DMS114 treated with DMSO at 0.1 percent for 48 hours (cell line): ENCODE data around the gene CNDP2.
A peak's percentile ranks its signal among the peaks of the same experiment; 100 is the strongest.

ENCODE experiments used
- DNase-seq: peaks from one replicate; lab custom pipeline; 2025; ENCODE audit not compliant: unreplicated experiment; lab: John Stamatoyannopoulos, UW

Gene CNDP2

DNA sequence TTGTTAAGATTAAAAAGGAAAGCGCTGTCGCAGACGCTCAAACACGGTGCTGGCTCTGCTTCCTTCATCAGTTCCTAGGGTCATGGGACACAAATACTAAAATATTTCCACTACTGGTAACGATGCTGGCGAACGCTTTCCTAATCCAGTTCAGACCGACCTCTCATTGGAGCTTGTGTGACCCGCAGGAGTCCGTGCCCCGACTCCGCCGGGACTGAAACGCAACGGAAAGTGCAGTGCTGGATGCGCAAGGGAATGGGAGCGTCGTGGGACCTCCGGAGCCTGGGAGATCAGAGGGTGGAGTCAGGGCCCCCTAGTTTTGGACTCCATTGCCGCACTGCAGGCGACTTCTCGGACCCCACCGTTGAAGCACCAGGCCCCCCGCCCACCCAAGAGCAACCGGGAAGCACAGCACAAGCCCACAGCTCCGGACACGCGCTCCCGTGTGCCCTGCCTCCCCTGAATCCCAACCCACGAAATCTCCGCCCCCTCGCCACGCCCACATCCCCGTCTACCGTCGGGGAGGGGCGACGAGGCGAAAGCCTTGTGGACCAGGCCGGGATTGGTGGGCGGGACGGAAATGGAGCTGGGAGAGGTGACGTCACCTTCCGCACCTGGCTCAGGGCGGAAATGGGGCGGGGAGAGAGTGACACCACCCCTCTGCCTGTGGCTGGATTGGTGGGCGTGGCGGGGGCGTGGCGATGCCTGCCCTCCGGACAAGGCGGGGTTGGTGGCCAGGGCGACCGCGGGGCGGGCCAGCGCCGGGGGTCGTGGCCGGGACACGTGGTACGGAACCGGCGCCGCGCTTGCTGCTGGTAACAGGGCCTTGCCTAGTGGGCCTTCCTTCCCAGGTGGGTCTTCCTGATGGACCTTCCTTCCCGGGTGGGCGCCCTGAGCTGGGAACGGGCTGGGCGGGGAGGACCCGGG lies at the start of gene CNDP2:
TSS of gene CNDP2 (plus strand) at position 783 of the 927 bp plus-strand sequence. CDS start 3,611 bp downstream, outside the sequence.
- DNase-seq = peak; percentile 87

GRCh38 chr18:74446631-74447403 lies 49.3 kb upstream of the CNDP2 start:
- DNase-seq = no peak

DNA sequence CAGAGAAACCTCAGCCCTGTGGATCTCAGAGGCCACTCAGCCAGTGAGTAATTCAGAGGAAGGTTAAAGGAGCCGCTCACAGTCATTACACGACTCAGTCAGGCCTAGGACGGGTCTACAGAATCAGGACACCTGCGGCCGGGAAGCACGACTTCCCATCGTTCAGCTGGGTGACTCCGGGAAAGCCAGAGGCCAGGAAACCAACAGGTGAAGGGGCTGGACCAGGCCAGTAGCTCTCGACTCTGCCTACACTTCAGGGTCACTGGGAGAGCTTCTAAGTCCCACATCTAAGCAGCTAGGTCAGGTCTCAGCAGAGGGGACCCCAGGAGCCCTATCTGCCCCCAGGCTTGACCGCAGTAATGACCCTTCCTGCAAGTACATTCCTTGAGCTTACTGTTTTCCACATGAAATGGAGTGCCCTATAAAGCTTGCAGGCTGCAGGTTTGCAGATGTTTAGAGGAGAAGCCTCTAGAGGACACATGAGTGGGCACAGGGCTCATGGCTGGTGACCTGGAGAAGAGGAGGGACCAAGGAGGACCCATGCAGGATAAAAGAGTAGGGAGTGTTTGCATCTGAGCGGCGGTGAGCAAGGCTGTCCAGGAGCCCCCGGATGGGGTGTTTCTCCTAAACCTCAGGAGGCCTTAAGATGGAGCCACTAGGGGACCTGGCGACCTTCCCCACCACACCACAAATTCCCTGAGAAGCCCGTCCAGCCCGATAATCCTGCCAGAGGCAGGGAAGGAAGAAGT lies 48.6 kb upstream of the CNDP2 start:
- DNase-seq = no peak

DNA sequence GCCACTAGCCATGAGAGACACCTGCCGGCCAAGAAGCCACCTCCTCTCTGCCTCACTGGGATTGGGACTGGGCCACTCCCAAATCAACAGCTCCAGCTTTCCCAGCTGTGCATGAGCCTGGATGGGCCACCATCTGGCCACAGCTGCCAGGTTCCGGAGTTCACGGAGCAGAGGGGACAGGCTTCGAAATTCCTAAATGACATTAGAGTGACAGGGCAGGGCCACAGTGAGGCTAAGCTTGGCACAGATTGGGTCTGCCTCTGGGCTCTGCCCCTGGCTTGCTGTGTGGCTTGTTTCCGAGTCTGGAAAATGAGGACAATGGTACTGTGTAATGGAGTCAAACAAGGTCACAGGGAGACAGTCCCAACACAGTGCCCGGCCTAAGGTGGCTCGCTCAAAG lies 45.5 kb upstream of the CNDP2 start:
- DNase-seq = no peak

GRCh38 chr18:74451148-74451547 lies 45.0 kb upstream of the CNDP2 start:
- DNase-seq = no peak

DNA sequence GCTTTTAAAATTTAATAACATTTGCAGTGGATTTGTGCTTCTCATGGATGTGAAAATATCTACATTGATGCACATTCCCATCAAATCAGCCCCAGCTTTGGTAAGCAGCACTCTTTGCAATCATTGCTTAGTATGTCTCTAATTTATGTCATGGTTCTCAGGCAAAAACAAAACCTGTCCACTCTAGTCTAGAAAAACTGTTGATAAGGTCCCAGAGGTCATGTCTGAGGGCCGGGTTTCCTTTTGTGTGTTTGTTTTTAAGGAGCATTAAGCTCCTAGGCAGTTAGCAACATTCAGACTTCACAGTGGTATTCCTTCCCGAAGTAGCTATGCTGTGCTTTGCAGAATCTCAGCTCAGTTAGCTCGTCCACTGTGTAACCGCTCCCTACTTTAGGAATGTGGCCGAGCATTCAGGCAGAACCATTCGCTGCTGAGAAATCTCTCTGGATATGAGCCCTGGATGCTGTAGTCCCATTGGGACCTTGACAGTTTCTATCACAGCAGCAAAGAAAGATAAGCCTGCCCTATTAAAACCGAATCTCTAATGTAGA lies 43.1 kb upstream of the CNDP2 start:
- DNase-seq = no peak

DNA sequence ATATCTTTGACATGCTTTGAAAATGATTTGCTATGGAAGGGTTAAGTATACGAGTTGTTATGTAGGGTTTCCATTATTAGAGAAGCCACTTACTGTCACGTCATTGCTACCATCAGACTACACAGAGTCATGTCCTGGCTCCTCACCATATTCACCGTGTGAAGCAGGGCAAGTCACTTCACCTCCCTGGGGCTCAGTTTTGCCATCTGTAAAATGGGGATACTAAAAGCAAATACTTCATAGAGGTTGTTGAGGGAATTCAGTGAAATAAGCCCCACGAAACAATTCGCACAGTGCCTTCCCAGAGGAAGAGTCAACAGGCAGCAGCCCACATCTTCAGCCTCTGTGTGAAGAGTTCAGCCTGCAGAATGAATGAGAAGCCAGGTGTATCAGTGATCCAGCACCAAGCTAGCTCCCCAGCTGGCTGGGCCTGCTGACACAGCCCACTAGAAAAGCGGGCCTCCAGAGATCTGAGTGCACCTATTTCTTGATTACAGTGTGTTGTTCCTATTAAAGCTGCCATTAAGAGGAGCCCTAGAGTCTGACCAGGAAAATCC lies 42.4 kb upstream of the CNDP2 start:
- no peak for DNase-seq

DNA sequence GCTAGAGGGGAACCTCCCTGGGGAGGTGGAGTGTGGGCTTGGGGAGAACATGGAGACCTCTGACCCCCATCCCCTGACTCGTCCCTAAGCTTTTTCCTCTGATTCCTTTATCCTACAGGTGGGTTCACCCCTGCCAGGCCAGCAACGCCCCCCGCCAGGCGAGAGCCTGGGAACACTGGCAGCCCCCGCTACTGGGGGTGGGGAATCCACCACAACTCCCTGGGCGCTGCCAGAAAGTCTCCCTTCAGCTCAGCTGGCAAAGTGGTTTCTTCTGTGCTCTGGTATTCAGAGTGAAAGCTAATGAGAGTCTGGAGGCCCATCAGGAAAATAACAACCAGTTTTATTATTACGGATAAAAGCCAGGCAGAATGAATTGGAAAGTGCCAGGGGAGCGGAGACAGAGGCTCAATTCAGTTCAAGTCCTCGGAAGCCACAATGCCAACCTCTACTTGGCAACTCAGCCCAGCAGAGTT lies 41.8 kb upstream of the CNDP2 start:
- DNase-seq = no peak

DNA sequence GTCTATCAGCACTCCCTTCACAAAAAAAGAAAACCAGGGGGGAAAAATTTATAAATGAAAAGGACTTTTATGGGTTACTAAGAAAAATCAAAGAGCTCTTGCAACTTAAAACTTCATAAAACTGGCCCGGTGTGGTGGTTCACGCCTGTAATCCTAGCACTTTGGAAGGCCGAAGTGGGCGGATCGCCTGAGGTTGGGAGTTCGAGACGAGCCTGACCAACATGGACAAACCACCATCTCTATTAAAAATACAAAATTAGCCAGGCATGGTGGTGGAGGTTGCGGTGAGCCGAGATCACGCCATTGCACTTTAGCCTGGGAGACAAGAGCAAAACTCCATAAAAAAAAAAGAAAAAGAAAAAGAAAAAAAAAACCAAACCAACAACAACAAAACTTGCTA lies 40.8 kb upstream of the CNDP2 start:
- no peak for DNase-seq

DNA sequence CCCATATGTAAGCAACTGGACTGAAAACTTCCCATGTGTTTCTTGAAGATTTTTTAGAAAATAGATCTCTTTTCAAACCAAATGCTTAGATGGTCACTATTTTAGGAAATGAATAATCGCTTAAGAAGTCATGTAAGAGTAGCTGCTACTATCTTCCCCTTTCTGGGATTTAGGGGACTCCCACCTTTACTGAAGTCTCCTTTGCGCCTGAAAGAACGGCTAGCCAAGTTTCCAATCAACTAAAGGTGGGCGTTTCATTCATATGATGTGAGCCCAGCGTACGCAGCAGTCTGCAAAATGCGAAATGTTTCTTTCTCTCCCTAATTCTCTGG lies 40.2 kb upstream of the CNDP2 start:
- no peak for DNase-seq

DNA sequence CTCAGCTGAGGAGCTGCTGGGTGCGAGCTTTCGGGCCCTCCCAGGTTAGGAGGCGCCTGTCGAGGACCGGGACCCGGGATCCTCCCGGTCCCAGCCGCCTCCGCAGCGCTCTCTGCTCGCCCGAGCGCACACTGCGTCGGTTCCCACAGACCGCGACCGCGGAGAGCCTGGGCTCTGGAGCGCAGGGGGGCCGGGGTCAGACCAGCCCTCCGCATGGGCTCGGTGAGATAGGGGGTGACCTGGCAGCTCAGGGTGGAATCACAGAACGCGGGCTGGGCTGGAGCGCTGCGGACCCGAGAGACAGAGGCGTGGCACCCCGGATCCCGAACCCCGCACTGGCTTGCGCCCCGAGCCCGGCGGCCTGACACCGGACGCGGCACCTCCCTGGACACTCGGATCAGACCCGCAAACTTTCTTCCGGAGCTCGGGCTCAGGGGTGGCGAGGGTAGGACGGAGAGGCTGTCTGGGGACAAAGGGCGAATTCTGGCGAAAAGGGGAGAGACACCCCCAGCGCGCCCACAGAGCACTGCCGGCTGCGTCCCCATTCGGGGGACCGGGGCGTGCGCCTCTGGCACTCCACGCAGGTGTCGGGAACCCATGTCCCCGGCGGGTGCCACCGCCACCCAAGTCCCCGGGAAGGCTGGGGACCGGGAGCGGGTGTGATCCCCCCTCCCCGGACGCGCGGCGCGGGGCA lies 39.7 kb upstream of the CNDP2 start:
- no peak for DNase-seq

DNA sequence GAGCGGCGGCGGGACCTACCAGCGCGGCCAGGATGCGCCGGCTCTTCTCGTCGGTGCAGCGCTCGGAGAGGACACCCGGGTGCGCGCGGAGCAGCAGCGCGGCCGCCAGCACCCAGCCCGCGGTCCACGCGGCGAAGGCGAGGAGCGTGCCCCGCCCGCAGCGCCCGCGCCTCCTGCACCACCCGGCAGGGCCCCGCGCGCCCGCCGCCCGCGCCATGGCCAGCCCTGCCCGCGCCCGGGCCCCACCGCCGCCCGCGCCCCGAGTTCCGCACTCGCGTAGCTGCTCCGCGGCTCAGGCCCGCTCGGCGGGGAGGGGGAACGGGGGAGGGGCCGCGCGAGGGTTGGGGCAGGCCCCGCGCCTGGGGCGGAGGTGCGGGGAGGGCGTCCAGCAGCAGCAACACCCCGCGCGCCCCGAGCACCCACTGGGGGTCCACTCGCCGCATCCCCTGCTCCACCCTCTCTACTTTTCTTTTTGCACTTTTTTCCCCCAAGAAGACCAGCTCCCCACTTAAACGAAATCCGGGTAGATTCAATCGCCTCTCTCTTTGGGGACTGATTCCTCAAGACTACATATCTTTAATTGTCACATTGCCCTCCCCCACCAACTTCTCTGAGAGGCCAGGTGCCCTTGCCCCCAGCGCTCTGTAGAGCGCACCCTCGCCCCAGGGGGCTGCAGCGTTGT lies 39.0 kb upstream of the CNDP2 start, which contains the start of gene DIPK1C:
TSS of gene DIPK1C (minus strand) at position 266 of the 682 bp plus-strand sequence. CDS start at position 217, 49 bp downstream.
- DNase-seq = no peak

DNA sequence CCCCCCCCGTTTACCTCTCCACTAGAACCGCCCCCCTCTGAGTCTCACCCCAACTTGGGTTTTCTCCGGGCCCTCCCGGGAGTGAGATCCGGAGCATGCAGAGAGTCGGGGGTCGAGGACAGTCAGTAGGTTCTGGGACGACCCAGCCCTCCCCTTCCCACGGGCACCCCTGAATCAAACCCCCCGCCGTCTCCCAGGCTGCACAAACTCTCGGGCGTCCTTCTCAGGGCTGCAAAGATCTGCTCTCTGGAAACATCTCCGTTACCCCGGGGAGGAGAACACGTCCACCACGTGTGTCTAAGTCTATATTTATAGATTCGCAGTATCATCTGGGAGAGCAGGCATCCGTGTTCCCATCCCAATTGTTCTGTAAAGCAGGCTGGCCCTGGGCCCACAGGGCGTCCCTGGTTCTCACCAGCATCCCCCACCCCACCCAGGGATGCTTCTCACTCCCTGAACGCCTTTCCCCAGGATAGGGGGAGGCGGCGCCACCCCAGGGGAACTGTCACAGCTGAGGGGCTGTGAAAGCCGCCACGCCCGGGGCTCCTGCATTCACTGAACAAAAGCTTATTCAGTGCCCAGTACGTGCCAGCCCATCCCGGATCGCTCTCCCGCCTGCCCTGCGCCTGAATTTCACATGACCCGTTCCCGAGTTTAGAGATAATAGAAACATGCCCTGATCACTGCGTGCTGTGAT lies 38.3 kb upstream of the CNDP2 start:
- no peak for DNase-seq

DNA sequence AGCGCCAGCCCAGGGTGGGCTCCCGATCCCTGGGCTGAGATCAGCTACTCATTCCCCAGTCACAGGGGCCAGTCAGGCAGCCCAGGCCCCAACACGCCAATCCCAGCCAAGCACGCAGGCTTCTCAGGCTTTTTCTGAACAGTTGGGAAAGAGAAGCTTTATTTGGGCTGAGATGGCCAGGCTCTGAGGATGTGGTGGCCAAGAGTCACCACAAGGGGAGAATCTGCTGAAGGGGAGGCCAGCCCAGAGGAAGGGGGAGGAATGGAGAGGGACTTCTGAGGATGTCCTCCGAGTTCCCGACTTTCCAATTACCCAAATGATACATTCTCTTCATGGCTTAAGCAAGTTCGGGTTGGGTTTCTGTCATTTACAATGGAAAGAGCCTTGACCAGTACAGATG lies 36.3 kb upstream of the CNDP2 start:
- no peak for DNase-seq

DNA sequence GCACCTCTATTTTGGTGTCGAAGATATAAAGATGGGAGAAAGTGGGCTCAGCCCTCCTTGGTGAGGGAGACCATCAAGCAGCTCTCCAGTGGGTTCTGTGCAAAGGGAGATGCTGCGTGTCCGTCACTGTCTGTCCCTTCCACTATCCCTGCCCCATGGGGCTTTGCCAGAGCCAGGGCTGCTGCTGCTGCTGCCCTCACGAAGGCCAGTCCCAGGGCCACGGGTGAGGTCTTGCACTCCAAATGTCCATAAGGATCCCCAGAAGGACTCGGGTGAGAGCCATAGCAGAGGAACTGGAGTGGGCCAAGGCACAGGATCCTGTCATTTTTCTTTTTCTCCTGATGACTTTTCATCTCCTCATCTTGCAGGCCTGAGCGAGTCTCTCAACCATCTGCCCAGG lies 35.3 kb upstream of the CNDP2 start:
- DNase-seq = no peak

- DNase-seq = no peak
Measured at GRCh38 chr18:74463254-74463653, 32.9 kb upstream of the CNDP2 start.

DNA sequence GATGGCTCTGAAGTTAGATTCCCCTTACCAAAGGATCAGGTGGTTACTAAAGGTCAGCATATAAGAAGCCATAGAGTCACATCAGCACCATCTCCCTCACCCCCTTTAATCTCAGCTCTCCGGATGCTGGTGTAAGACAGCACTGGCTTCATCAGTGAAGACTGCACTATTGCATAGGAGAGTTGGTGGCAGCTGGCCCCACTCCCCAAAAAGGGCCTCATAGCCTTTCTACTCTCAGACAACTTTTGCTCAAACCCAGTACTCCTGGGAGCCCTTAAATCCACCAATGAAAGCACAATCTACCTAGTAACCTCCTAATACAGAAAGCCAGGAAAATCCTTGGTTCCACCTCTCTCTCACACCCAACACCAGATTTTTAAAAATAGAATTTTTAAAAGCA lies 32.2 kb upstream of the CNDP2 start:
- DNase-seq = no peak

DNA sequence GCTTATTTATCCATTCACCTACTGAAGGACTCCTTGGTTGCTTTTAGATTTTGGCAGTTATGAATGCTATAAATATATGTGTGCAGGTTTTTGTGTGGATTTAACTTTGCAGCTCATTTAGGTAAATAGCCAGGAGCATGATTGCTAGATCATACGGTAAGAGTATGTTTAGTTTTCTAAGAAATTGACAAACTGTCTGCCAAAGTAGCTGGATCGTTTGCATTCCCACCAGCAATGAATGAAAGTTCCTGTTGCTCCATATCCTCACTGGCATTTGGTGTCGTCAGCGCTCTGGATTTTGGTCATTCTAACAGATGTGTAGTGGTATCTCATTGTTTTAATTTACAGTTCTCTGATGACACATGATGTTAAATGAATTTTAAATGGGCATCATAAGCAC lies 30.4 kb upstream of the CNDP2 start:
- DNase-seq = no peak

GRCh38 chr18:74468547-74469061 lies 27.6 kb upstream of the CNDP2 start:
- no peak for DNase-seq
